Stomach (tissue), 4 donors: ENCODE data around the gene SEC14L6.

Source experiments
- CTCF ChIP-seq, 7 experiments: fragments of 450-650 bp in 4 of 7; fragments of 200-600 bp in 3 of 7; sonication (generic) in 3 of 7; IDR thresholded peaks; one replicate each; pipeline ENCODE4 v1.5.1; 2016 to 2019; ENCODE audit warnings: antibody characterized with exemption in 7 of 7, control low read depth in 2 of 7, mild to moderate bottlenecking in 1 of 7
- EP300 ChIP-seq: sonication (generic); formaldehyde crosslinking; IDR thresholded peaks from one replicate; pipeline ENCODE4 v1.6.1; 2017; ENCODE audit warnings: antibody characterized with exemption
- POLR2A ChIP-seq, 4 donors: fragments of 450-650 bp; IDR thresholded peaks; one replicate each; pipeline ENCODE4 v1.6.1; 2016; ENCODE audit warnings: antibody characterized with exemption in 4 of 4, control low read depth in 2 of 4, mild to moderate bottlenecking in 1 of 4, moderate library complexity in 1 of 4

- no peak for TF ChIP-seq CTCF (IDR thresholded peaks at IDR 0.05)
- no peak for TF ChIP-seq POLR2A (IDR thresholded peaks at IDR 0.05)
- TF ChIP-seq EP300: no peak
These were observed 9.0 kb upstream of the SEC14L6 start for GRCh38 chr22:30555282-30556210.
